ENCODE results near the gene FAM81A. TPM values are rescaled to one million over a fixed set of nuclear protein-coding genes. Genes with fewer than 3 reads are reported as not detected.

The FAM81A gene
- total RNA-seq, 2 donors from 2014 or later: under 0.01 to 0.78 TPM

GRCh38 chr15:59540654-59541053 is 102.7 kb downstream of the FAM81A start:
- H3K27ac ChIP-seq: no peak overlapping the region
- 70 to 82% methylated on average over 3 of the region's 3 CpGs for WGBS, 2 donors
- no peaks in the 10 kb centered on the region for H3K4me1 ChIP-seq
- intact Hi-C loops (cut with DNase I): no loop called here
- ATAC-seq (no peak), DNase-seq (no peak)
- no peak overlapping the region for H3K4me3 ChIP-seq
- no peaks in the 10 kb centered on the region for H3K36me3 ChIP-seq (replicated peaks in 1 of 2; ENCODE audit: insufficient read depth in 1 of 2, low read depth in 2 of 2)
- no peaks in the 10 kb centered on the region for H3K9me3 ChIP-seq
- TF ChIP-seq CTCF (IDR thresholded peaks at IDR 0.05) (no peak), POLR2A (IDR thresholded peaks at IDR 0.05) (no peak)
- H3K27me3 ChIP-seq: no peaks in the 10 kb centered on the region

- intact Hi-C loops (cut with DNase I): no loop called here
- no peaks in the 10 kb centered on the region for H3K27me3 ChIP-seq
- no peak overlapping the region for H3K27ac ChIP-seq
- no peak overlapping the region for H3K4me3 ChIP-seq
- no peaks in the 10 kb centered on the region for H3K4me1 ChIP-seq
- DNase-seq: no peak
- no peaks in the 10 kb centered on the region for H3K9me3 ChIP-seq
- no peak for TF ChIP-seq CTCF (IDR thresholded peaks at IDR 0.05)
- TF ChIP-seq POLR2A (IDR thresholded peaks at IDR 0.05): no peak
- no peaks in the 10 kb centered on the region for H3K36me3 ChIP-seq (replicated peaks in 1 of 2; ENCODE audit: insufficient read depth in 1 of 2, low read depth in 2 of 2)
- ATAC-seq: no peak
- 68 to 75% methylated on average over 5 to 8 of the region's 8 CpGs for WGBS, 2 donors
Measured at GRCh38 chr15:59541750-59542149, 103.8 kb downstream of the FAM81A start.

GRCh38 chr15:59543721-59544547 is 105.9 kb downstream of the FAM81A start:
- DNase-seq (no peak), ATAC-seq (no peak)
- intact Hi-C loops (cut with DNase I): no loop called here
- Histone ChIP-seq H3K27ac (no peak overlapping the region), H3K9me3 (no peaks in the 10 kb centered on the region), H3K4me1 (no peaks in the 10 kb centered on the region), H3K27me3 (no peaks in the 10 kb centered on the region), H3K36me3 (replicated peaks in 1 of 2; ENCODE audit: insufficient read depth in 1 of 2, low read depth in 2 of 2) (no peaks in the 10 kb centered on the region), H3K4me3 (no peak overlapping the region)
- no peak for TF ChIP-seq POLR2A (IDR thresholded peaks at IDR 0.05)
- no peak for TF ChIP-seq CTCF (IDR thresholded peaks at IDR 0.05)
- 50 to 57% methylated on average over 8 to 9 of the region's 9 CpGs for WGBS, 2 donors

GRCh38 chr15:59545573-59545972 is 107.6 kb downstream of the FAM81A start:
- H3K27me3 ChIP-seq: no peaks in the 10 kb centered on the region
- intact Hi-C loops (cut with DNase I): no loop called here
- ATAC-seq: no peak
- H3K27ac ChIP-seq: no peak overlapping the region
- 43 to 60% methylated on average over 7 to 8 of the region's 8 CpGs for WGBS, 2 donors
- no peaks in the 10 kb centered on the region for H3K4me1 ChIP-seq
- no peak overlapping the region for H3K4me3 ChIP-seq
- no peaks in the 10 kb centered on the region for H3K36me3 ChIP-seq (replicated peaks in 1 of 2; ENCODE audit: insufficient read depth in 1 of 2, low read depth in 2 of 2)
- no peaks in the 10 kb centered on the region for H3K9me3 ChIP-seq
- no peak for DNase-seq
- TF ChIP-seq CTCF (IDR thresholded peaks at IDR 0.05) (no peak), POLR2A (IDR thresholded peaks at IDR 0.05) (no peak)
